Heart left ventricle (tissue), 16 donors: ENCODE data around the gene FARP1. TPM values are rescaled to one million over a fixed set of nuclear protein-coding genes. Genes with fewer than 3 reads are reported as not detected.

Source experiments
- ATAC-seq, 4 donors: fragments of 200-7000 bp; cut with Tn5 transposase; one replicate each; pipeline ENCODE4 v1.9.1; 2020 to 2022; ENCODE audit warnings: moderate library complexity in 4 of 4, mild to moderate bottlenecking in 3 of 4, moderate number of reproducible peaks in 1 of 4
- DNase-seq, 5 donors: peaks; one replicate each; pipeline ENCODE4 v3.0.0-alpha.2; 2020
- H3K27ac ChIP-seq, 12 donors: fragments of 200-600 bp; sonication (generic) in 4 of 12; one replicate each; pipeline versions ENCODE4 v1.5.0 to v1.8.0; 2016 to 2022; ENCODE audit warnings: mild to moderate bottlenecking in 2 of 12
- H3K27me3 ChIP-seq, 9 donors: fragments of 200-600 bp; sonication (generic) in 2 of 9; one replicate each; pipeline versions ENCODE4 v1.5.1 to v1.8.0; 2016 to 2022; ENCODE audit warnings: mild to moderate bottlenecking in 3 of 9
- H3K36me3 ChIP-seq, 9 donors: fragments of 200-600 bp; sonication (generic) in 2 of 9; one replicate each; pipeline versions ENCODE4 v1.5.0 to v1.8.0; 2018 to 2022; ENCODE audit warnings: mild to moderate bottlenecking in 2 of 9
- H3K4me1 ChIP-seq, 12 donors: fragments of 200-600 bp; sonication (generic) in 4 of 12; one replicate each; pipeline versions ENCODE4 v1.5.0 to v1.8.0; 2016 to 2022; ENCODE audit warnings: mild to moderate bottlenecking in 3 of 12
- H3K4me3 ChIP-seq, 12 donors: fragments of 200-600 bp; sonication (generic) in 4 of 12; one replicate each; pipeline versions ENCODE4 v1.5.0 to v1.8.0; 2017 to 2022; ENCODE audit warnings: mild to moderate bottlenecking in 9 of 12, moderate library complexity in 4 of 12
- H3K9me3 ChIP-seq, 12 donors: fragments of 200-600 bp; sonication (generic) in 4 of 12; one replicate each; pipeline versions ENCODE4 v1.5.0 to v1.8.0; 2016 to 2022; ENCODE audit warnings: mild to moderate bottlenecking in 1 of 12
- POLR2A ChIP-seq, 2 donors: fragments of 450-650 bp; IDR thresholded peaks; one replicate each; pipeline ENCODE4 v1.6.1; 2017; ENCODE audit warnings: antibody characterized with exemption in 2 of 2, mild to moderate bottlenecking in 2 of 2, moderate library complexity in 2 of 2
- WGBS, 4 donors: extraction: QIAGEN DNeasy Blood & Tissue Kit in 2 of 4; methylation state at CpG; one replicate each; pipeline versions ENCODE4 v1.1.5 to v1.1.7; 2013 to 2018; 5-methylcytosine and 5-hydroxymethylcytosine counted together
- intact Hi-C, 10 donors: fragments of 100-400 bp; cut with DNase I; formaldehyde crosslinking; loops; one replicate each; pipeline versions ENCODE4 v1.11.1 to v1.14.2; 2022
- polyA plus RNA-seq, 2 donors: library from polyadenylated mRNA; stranded (reverse); fragments of 200-250 nt; gene quantifications; one replicate each; pipeline ENCODE4 v1.2.3, GENCODE V29; 2013
- total RNA-seq, 9 donors: library from RNA; depleted of rRNA in 2 of 9; stranded (reverse); fragments of >200 nt in 2 of 9; fragmentation: NEBNext Ultra II Directional in 3 of 9; extraction: Animal tissue kit (Norgen Biotek cat#: 25700) in 3 of 9; gene quantifications; one replicate each; pipeline versions ENCODE4 v1.1.0 to v1.2.4, GENCODE V29; 2016 to 2023
- TF ChIP-seq, protein P1 (sequence below), 12 donors: fragments of 200-600 bp; sonication (generic) in 4 of 12; IDR thresholded peaks; one replicate each; pipeline versions ENCODE4 v1.5.0 to v1.8.0; 2018 to 2022; ENCODE audit warnings: antibody characterized with exemption in 12 of 12, mild to moderate bottlenecking in 5 of 12
- donor health status: ischemic (EF 13 %, LVEDD 7.1; RV severe dilation, severe dysfunction).
- donor health status: healthy with polysubstance abuse.
- donor health status: DM: no; HTN: yes; CAD: no.
- donor health status: DM: no; HTN: no; CAD: no.
- donor health status: ischemic (EF 25% LVEDD 6.9; RV normal size, moderate dysfunction).
- donor health status: ischemic (EF 25% LVEDD 5.7; RV mildly dilated, moderate dysfunction).
- donor health status: healthy.
- donor health status: DM: yes; HTN: yes; CAD: no.
- donor health status: ischemic (EF 35%, LVEDD 5.7; RV mildly dilated, moderate dysfunction).
- donor health status: nonischemic (EF 11% LVEDD 7.7; RV severe dilation, severe dysfunction).
- donor health status: DM: yes; HTN: yes; CAD: no.
- donor health status: PGD.
- donor health status: ischemic (EF 29% LVEDD 5.4; RV normal size, mild dysfunction).
- donor health status: nonischemic (EF 23%, LVEDD 6.1; RV moderate dilation, normal function).

Gene FARP1
- total and polyA plus RNA-seq, 11 donors: 7.7 to 51.8 (median 22.3) TPM

DNA sequence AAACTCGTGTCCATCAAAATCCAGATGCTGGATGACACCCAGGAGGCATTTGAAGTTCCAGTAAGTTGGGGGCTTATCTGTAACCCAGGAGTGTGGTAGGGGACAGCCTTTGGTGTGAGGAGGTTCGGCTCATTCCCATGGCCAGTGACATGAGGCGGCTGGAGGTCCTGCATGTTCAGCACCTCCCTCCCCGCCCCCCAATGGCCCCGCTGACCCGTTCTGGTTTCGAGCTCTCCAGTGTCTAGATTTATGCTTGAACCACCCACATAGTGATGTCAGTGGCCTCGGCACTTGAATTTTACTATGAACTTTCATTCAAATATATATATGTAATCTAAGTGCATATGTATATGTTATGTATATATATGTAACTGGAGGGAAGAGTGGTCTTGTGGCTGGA lies 70.5 kb downstream of the FARP1 start:
- Histone ChIP-seq H3K27ac (no peak overlapping the region), H3K4me3 (no peak overlapping the region), H3K9me3 (no peaks in the 10 kb centered on the region), H3K4me1 (peaks cover 0 to 39% (median 14%) of the 10 kb centered on the region in 12 donors), H3K36me3 (peaks cover 0 to 3% (median 0%) of the 10 kb centered on the region in 9 donors), H3K27me3 (no peaks in the 10 kb centered on the region)
- intact Hi-C loops: loop anchor here in 1 of 10 donors (10.0 kb wide), 1 partner anchor 69 kb away; the partner anchor contains the start of gene FARP1
- 81 to 88% (median 84%) methylated on average over 8 of the region's 8 CpGs for WGBS, 4 donors
- DNase-seq (no peak), ATAC-seq (no peak)
- TF ChIP-seq, protein P1, sequence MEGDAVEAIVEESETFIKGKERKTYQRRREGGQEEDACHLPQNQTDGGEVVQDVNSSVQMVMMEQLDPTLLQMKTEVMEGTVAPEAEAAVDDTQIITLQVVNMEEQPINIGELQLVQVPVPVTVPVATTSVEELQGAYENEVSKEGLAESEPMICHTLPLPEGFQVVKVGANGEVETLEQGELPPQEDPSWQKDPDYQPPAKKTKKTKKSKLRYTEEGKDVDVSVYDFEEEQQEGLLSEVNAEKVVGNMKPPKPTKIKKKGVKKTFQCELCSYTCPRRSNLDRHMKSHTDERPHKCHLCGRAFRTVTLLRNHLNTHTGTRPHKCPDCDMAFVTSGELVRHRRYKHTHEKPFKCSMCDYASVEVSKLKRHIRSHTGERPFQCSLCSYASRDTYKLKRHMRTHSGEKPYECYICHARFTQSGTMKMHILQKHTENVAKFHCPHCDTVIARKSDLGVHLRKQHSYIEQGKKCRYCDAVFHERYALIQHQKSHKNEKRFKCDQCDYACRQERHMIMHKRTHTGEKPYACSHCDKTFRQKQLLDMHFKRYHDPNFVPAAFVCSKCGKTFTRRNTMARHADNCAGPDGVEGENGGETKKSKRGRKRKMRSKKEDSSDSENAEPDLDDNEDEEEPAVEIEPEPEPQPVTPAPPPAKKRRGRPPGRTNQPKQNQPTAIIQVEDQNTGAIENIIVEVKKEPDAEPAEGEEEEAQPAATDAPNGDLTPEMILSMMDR (IDR thresholded peaks at IDR 0.05): no peak
- no peak for TF ChIP-seq POLR2A (IDR thresholded peaks at IDR 0.05)

DNA sequence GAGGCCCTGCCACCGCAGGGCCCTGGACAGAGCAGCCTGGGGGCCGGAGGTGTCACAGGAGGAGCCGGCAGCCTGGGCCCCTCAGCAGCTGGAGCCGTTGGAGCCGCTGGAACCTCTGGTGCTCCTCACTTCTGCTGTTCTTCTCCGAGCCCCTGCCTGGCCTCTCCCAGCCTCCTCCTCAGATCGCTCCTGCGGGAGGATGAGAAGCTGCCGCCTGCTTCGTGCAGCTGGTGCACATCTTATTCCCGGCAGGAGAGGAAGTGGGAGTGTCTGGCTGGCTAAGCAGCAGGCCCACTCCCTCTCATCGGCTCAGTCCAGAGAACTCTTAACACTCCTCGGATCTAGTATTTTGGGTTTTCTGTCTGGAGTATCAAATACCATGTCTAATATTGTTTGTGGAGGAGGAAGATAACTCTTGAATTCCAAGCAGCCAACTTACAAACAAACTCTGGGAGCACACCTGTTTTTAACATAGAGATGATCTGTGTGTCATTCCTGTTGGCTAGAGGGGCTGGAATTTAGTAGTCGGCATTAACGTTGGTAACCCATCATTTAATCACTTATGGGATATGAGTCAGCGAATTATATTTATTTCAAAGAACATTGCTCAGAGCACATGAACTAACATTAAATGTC lies 71.2 kb downstream of the FARP1 start:
- 38 to 52% (median 50%) methylated on average over 10 to 16 of the region's 16 CpGs for WGBS, 4 donors
- TF ChIP-seq POLR2A (IDR thresholded peaks at IDR 0.05): no peak
- Histone ChIP-seq H3K27ac (peak overlapping the region in 1 of 12 donors; percentile 29), H3K9me3 (no peaks in the 10 kb centered on the region), H3K4me1 (peaks cover 0 to 37% (median 14%) of the 10 kb centered on the region in 12 donors), H3K4me3 (no peak overlapping the region), H3K27me3 (no peaks in the 10 kb centered on the region), H3K36me3 (peaks cover 0 to 3% (median 0%) of the 10 kb centered on the region in 9 donors)
- ATAC-seq: peak; percentile 33 to 76 (median 48)
- DNase-seq: peak in 2 of 5 donors; percentile 22 to 44
- intact Hi-C loops: loop anchor here in 1 of 10 donors (10.0 kb wide), 1 partner anchor 69 kb away; the partner anchor contains the start of gene FARP1

DNA sequence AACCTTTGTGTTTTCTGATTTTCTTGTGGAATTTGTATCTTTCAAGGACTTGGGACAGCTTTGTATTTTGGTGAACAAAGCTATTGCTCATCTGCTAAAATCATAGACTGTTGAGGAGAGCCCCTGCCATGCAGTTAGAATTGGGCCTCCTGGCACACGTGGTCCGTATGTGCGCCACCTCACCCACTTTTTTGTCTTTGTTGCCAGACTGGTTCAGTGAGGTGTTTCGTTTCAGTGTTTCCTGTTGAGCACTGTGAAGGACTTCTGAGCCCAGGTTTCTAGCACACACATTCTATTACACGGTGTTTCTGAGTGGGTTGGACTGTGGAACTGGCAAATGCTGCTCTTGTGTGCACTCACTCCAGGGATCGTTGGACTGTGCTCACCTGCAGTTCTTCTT lies 71.8 kb downstream of the FARP1 start:
- intact Hi-C loops: loop anchor here in 1 of 10 donors (10.0 kb wide), 1 partner anchor 70 kb away; the partner anchor contains the start of gene FARP1
- ATAC-seq (no peak), DNase-seq (no peak)
- WGBS, 4 donors: 91 to 94% (median 92%) methylated on average over 6 of the region's 6 CpGs
- Histone ChIP-seq H3K4me3 (no peak overlapping the region), H3K36me3 (peaks cover 0 to 3% (median 0%) of the 10 kb centered on the region in 9 donors), H3K27me3 (no peaks in the 10 kb centered on the region), H3K9me3 (no peaks in the 10 kb centered on the region), H3K27ac (no peak overlapping the region), H3K4me1 (peaks cover 0 to 39% (median 14%) of the 10 kb centered on the region in 12 donors)
- TF ChIP-seq POLR2A (IDR thresholded peaks at IDR 0.05): no peak
- TF ChIP-seq, protein P1 (IDR thresholded peaks at IDR 0.05): no peak

DNA sequence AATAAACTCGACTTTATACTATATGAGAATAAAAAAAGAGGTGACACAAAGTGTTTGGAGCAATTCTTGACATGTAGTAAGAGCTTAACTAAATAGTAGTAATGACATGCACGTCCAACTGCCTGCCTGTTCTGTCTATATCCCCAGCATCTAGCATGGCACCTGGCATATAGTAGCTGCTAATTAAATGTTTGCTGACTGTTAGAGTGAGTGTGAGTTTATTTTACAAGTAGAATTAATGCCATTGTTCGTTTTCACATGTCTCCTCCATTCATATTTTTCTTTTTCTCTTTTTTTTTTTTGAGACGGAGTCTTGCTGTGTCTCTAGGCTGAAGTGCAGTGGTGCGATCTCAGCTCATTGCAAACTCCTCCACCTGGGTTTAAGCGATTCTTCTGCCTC lies 72.6 kb downstream of the FARP1 start:
- intact Hi-C loops: loop anchor here in 1 of 10 donors (10.0 kb wide), 1 partner anchor 71 kb away; the partner anchor contains the start of gene FARP1
- Histone ChIP-seq H3K27ac (peak overlapping the region in 2 of 12 donors; percentile 20 to 30), H3K9me3 (no peaks in the 10 kb centered on the region), H3K36me3 (peaks cover 0 to 3% (median 0%) of the 10 kb centered on the region in 9 donors), H3K4me1 (peaks cover 0 to 39% (median 15%) of the 10 kb centered on the region in 12 donors), H3K4me3 (no peak overlapping the region), H3K27me3 (no peaks in the 10 kb centered on the region)
- TF ChIP-seq, protein P1 (IDR thresholded peaks at IDR 0.05): no peak
- whole genome bisulfite sequencing, 4 donors: 95 to 97% (median 96%) methylated on average over 6 of the region's 6 CpGs
- ATAC-seq (no peak), DNase-seq (no peak)
